Measurements from ENCODE around the gene POLR2L.

The POLR2L gene

GRCh38 chr11:868802-869201 is 26.5 kb upstream of the POLR2L start:
- DNase-seq (ENCODE audit: low read depth): no peak

GRCh38 chr11:868394-868793 is 26.1 kb upstream of the POLR2L start:
- no peak for DNase-seq (ENCODE audit: low read depth)

GRCh38 chr11:867856-868358 is 25.6 kb upstream of the POLR2L start:
- DNase-seq (ENCODE audit: low read depth): no peak

GRCh38 chr11:866481-866880 is 24.2 kb upstream of the POLR2L start:
- no peak for DNase-seq (ENCODE audit: low read depth)

- no peak for DNase-seq (ENCODE audit: low read depth)
Measured at GRCh38 chr11:865462-866430, 23.4 kb upstream of the POLR2L start.

- no peak for DNase-seq (ENCODE audit: low read depth)
Measured at GRCh38 chr11:864898-865297, 22.6 kb upstream of the POLR2L start.

GRCh38 chr11:863910-864827 is 21.8 kb upstream of the POLR2L start:
- no peak for DNase-seq (ENCODE audit: low read depth)

GRCh38 chr11:863023-863909 is 20.9 kb upstream of the POLR2L start:
- DNase-seq (ENCODE audit: low read depth): no peak

- no peak for DNase-seq (ENCODE audit: low read depth)
Measured at GRCh38 chr11:862696-863022, 20.3 kb upstream of the POLR2L start.

GRCh38 chr11:862081-862661 is 19.8 kb upstream of the POLR2L start:
- DNase-seq (ENCODE audit: low read depth): no peak

- DNase-seq (ENCODE audit: low read depth): no peak
Measured at GRCh38 chr11:861105-861479, 18.8 kb upstream of the POLR2L start.

GRCh38 chr11:860234-861104 is 18.1 kb upstream of the POLR2L start:
- no peak for DNase-seq (ENCODE audit: low read depth)

- no peak for DNase-seq (ENCODE audit: low read depth)
Measured at GRCh38 chr11:859394-860131, 17.2 kb upstream of the POLR2L start.

- DNase-seq (ENCODE audit: low read depth): no peak
Measured at GRCh38 chr11:858762-859339, 16.5 kb upstream of the POLR2L start.

GRCh38 chr11:858053-858761 is 15.9 kb upstream of the POLR2L start:
- no peak for DNase-seq (ENCODE audit: low read depth)

GRCh38 chr11:856397-856796 is 14.1 kb upstream of the POLR2L start:
- no peak for DNase-seq (ENCODE audit: low read depth)

- DNase-seq (ENCODE audit: low read depth): no peak
Measured at GRCh38 chr11:855796-856195, 13.5 kb upstream of the POLR2L start.

- no peak for DNase-seq (ENCODE audit: low read depth)
Measured at GRCh38 chr11:855330-855674, 13.0 kb upstream of the POLR2L start.
